GM12878 (cell line): ENCODE results near the gene RCOR2. TPM values are rescaled to one million over a fixed set of nuclear protein-coding genes. Genes with fewer than 3 reads are reported as not detected.

Experiments
- ATAC-seq: fragments of 200-7000 bp; cut with Tn5 transposase; 3 replicates; pipeline ENCODE4 v1.9.1; 2020; ENCODE audit warnings: mild to moderate bottlenecking, moderate library complexity
- BruUV-seq: library from RNA; stranded (reverse); fragments of 400-500 nt; replicated peaks from 2 replicates; lab custom pipeline; 2021; lab: Mats Ljungman, UMichigan
- CTCF ChIA-PET: fragments of 300-600 bp; sonication (Branson Sonifier 250); formaldehyde crosslinking; extraction: SDS; loops from one replicate; lab custom pipeline; 2021; ENCODE audit warnings: inconsistent platforms; lab: Yijun Ruan, JAX
- POLR2A ChIA-PET: fragments of 350-600 bp; formaldehyde crosslinking; extraction: SDS; loops from one replicate; lab custom pipeline; 2021; ENCODE audit warnings: inconsistent platforms; lab: Charles Lee
- RAD21 ChIA-PET: fragments of 300-600 bp; sonication (Branson Sonifier 250); formaldehyde crosslinking; loops from one replicate; lab custom pipeline; 2023; ENCODE audit warnings: antibody characterized with exemption; ENCODE audit not compliant: unreplicated experiment; lab: Charles Lee
- SMC1A ChIA-PET: fragments of 300-600 bp; sonication (Branson Sonifier 250); formaldehyde crosslinking; loops from one replicate; lab custom pipeline; 2023; ENCODE audit not compliant: unreplicated experiment, uncharacterized antibody; lab: Charles Lee
- DNase-seq: peaks from one replicate; pipeline ENCODE4 v3.0.0-alpha.2; 2011; ENCODE audit warnings: low read depth, low spot score
- FAIRE-seq: peaks from 3 replicates; lab custom pipeline; 2011; peaks lifted over from hg19 to GRCh38; lab: Jason Lieb, UNC
- H2AFZ ChIP-seq: 2 replicates; pipeline ENCODE4 v1.6.0; 2011; ENCODE audit warnings: low read depth, low read length, control low read depth; ENCODE audit not compliant: control insufficient read depth
- H3K27ac ChIP-seq: 2 replicates; pipeline ENCODE4 v1.5.1; 2011; ENCODE audit warnings: control low read depth; ENCODE audit not compliant: control insufficient read depth, insufficient read depth
- H3K27me3 ChIP-seq, 2 experiments: replicated peaks in 1 of 2; 2 replicates each; pipeline versions ENCODE4 v1.6.0 to v1.6.1; 2011; ENCODE audit warnings: low read length in 1 of 2; ENCODE audit not compliant: control insufficient read depth in 2 of 2, insufficient read depth in 2 of 2
- H3K36me3 ChIP-seq, 2 experiments: 2 replicates each; pipeline ENCODE4 v1.5.1; 2011; ENCODE audit warnings: low read length in 1 of 2; ENCODE audit not compliant: control insufficient read depth in 2 of 2, insufficient read depth in 2 of 2
- H3K4me1 ChIP-seq: 2 replicates; pipeline ENCODE4 v1.6.1; 2011; ENCODE audit warnings: mild to moderate bottlenecking, low read length, moderate library complexity, mixed read lengths; ENCODE audit not compliant: control insufficient read depth, insufficient read depth
- H3K4me2 ChIP-seq: 2 replicates; pipeline ENCODE4 v1.6.0; 2011; ENCODE audit warnings: control low read depth; ENCODE audit not compliant: control insufficient read depth, insufficient read depth
- H3K4me3 ChIP-seq: fragments of 200-600 bp; sonication (generic); 2 replicates; pipeline ENCODE4 v1.5.1; 2016
- H3K79me2 ChIP-seq: 2 replicates; pipeline ENCODE4 v1.6.0; 2011; ENCODE audit warnings: low read length; ENCODE audit not compliant: control insufficient read depth, insufficient read depth
- H3K9ac ChIP-seq: 2 replicates; pipeline ENCODE4 v1.8.0; 2011; ENCODE audit warnings: low read length, control low read depth, mixed read lengths; ENCODE audit not compliant: control insufficient read depth, insufficient read depth
- H3K9me3 ChIP-seq: replicated peaks from 3 replicates; pipeline ENCODE4 v1.5.1; 2011; ENCODE audit warnings: mild to moderate bottlenecking, low read length; ENCODE audit not compliant: control insufficient read depth, insufficient read depth
- H4K20me1 ChIP-seq: 2 replicates; pipeline ENCODE4 v1.6.0; 2011; ENCODE audit not compliant: control insufficient read depth, insufficient read depth
- FOXM1 ChIP-seq: IDR thresholded peaks from 2 replicates; pipeline ENCODE4 v1.6.1; 2012; ENCODE audit warnings: low read depth, mild to moderate bottlenecking, inconsistent platforms, low read length, moderate library complexity
- JUND ChIP-seq: IDR thresholded peaks from 2 replicates; pipeline ENCODE4 v1.6.1; 2012; ENCODE audit warnings: low read depth, mild to moderate bottlenecking, low read length, improper control_type of control experiment, moderate library complexity
- RAD21 ChIP-seq: IDR thresholded peaks from 2 replicates; pipeline ENCODE4 v1.6.1; 2011; ENCODE audit warnings: mild to moderate bottlenecking, low read depth, low read length, moderate library complexity; ENCODE audit not compliant: insufficient read depth
- STAT3 ChIP-seq: IDR thresholded peaks from 2 replicates; pipeline ENCODE4 v1.6.1; 2011; ENCODE audit warnings: low read depth, low read length, improper control_type of control experiment
- TCF12 ChIP-seq: IDR thresholded peaks from 2 replicates; pipeline ENCODE4 v1.6.1; 2011; ENCODE audit warnings: low read depth, mild to moderate bottlenecking, low read length
- TCF3 ChIP-seq: IDR thresholded peaks from 2 replicates; pipeline ENCODE4 v1.6.1; 2012; ENCODE audit warnings: low read depth, mild to moderate bottlenecking, low read length, borderline replicate concordance; ENCODE audit not compliant: insufficient read depth
- ZNF207 ChIP-seq: fragments of 450-650 bp; IDR thresholded peaks from 2 replicates; pipeline ENCODE4 v1.6.1; 2014; ENCODE audit warnings: antibody characterized with exemption, mild to moderate bottlenecking, borderline replicate concordance
- WGBS: methylation state at CpG from one replicate; pipeline ENCODE4 v1.1.6; 2016; ENCODE audit warnings: low lambda C conversion rate; ENCODE audit not compliant: insufficient replicate concordance, insufficient coverage; ENCODE audit errors: missing lambda C conversion rate; 5-methylcytosine and 5-hydroxymethylcytosine counted together
- in situ Hi-C: fragments of 300-500 bp; cut with MboI; formaldehyde crosslinking; loops from 9 replicates; pipeline ENCODE4 v1.14.3; 2018; ENCODE audit warnings: mixed read lengths
- intact Hi-C: fragments of 100-400 bp; cut with micrococcal nuclease; formaldehyde crosslinking; loops from one replicate; pipeline ENCODE4 v1.14.2; 2022; ENCODE audit not compliant: unreplicated experiment
- polyA plus RNA-seq, 11 experiments: library from polyadenylated mRNA; depleted of rRNA in 4 of 11; unstranded in 6 of 11; stranded (reverse) in 5 of 11; fragments of >200 nt; fragmentation: Nextera tagmentation in 4 of 11; fragmentation: Illumina TruSeq in 1 of 11; extraction: Ambion mirVana in 4 of 11; extraction: Trizol in 1 of 11; gene quantifications; 1 replicate in 1 of 11; 2 replicates in 10 of 11; pipeline versions ENCODE4 v1.2.1 to v1.2.3, GENCODE V29; 2011 to 2016; ENCODE audit warnings: inconsistent platforms in 2 of 11, missing spikeins in 2 of 11, low read depth in 1 of 11
- total RNA-seq, 4 experiments: library from RNA; depleted of rRNA in 3 of 4; stranded (reverse); fragments of >200 nt in 3 of 4; fragmentation: Illumina TruSeq in 1 of 4; extraction: Trizol in 1 of 4; gene quantifications; 2 replicates each; pipeline versions ENCODE4 v1.2.1 to v1.2.3, GENCODE V29; 2013 to 2021
- TF ChIP-seq, protein P1 (sequence below): fragments of 450-650 bp; IDR thresholded peaks from 2 replicates; pipeline ENCODE4 v1.6.1; 2017; ENCODE audit warnings: mild to moderate bottlenecking, moderate library complexity
- TF ChIP-seq, protein P2 (sequence below): fragments of 450-650 bp; formaldehyde crosslinking; IDR thresholded peaks from 2 replicates; pipeline ENCODE4 v1.5.0; 2022; ENCODE audit warnings: mild to moderate bottlenecking, missing genetic modification characterization

RCOR2 gene
- total and polyA plus RNA-seq, 10 of the 15 experiments (the other 5 are each of a cell fraction or from before 2014, with no cell fraction given), result 0.06 to 0.32 (median 0.17) TPM; not detected in 5

DNA sequence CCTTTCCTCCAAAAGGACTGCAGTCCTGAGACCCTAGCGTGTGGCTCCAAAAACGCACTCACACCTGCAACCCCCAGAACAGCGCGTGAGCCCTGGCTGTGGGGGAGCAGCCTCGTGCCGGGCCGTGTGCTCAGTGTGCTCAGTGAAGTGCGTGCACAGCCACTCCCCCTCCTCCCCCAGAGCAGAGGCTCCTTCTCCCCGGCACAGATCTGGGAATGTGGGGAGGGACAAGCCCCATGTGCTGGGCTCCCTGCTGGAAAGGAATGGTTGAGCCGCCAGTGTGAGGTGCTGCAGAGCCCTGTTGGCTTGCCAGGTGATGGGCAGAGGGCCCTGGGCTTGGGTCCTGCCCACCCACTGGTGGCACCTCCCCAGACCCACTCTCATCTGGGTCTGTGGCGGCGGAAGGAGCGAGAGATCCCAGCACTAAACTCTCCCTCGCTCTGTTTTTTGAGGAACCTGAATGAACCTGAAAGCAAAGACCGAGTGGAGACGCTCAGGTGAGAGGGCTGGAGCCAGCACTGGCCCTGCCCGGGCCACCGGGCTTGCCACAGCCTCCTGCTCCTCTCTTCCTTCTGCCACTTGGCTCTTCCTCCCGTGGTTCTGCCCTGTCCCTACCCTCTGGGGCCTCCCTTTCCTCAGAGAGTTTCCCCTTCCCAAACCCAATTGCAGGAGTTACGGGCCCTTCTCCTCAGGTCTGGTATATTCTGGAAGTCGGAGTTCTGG lies 9.0 kb downstream of the RCOR2 start:
- H3K9me3 ChIP-seq, result no peaks in the 10 kb centered on the region
- no peak overlapping the region for H3K27ac ChIP-seq
- 90% methylated on average over 15 of the region's 21 CpGs for WGBS
- DNase-seq, result no peak
- in situ Hi-C loops, result no loop called here
- ChIA-PET SMC1A (interaction anchor here (1.9 kb wide), 1 partner anchor 70 kb away, joined by 17 read pairs; no protein-coding TSS in a partner anchor), RAD21 (no interaction called here), POLR2A (no interaction called here), CTCF (interaction anchor here (1.9 kb wide), 1 partner anchor 71 kb away, joined by 25 read pairs; no protein-coding TSS in a partner anchor)
- H3K27me3 ChIP-seq, result no peaks in the 10 kb centered on the region
- intact Hi-C loops, result no loop called here
- no TSS peak for BruUV-seq
- no peak for ATAC-seq
- H3K4me3 ChIP-seq, result no peak overlapping the region
- H3K9ac ChIP-seq, result no peak overlapping the region
- H4K20me1 ChIP-seq, result no peaks in the 10 kb centered on the region
- H2AFZ ChIP-seq, result no peak overlapping the region
- no peak for TF ChIP-seq FOXM1
- TF ChIP-seq, protein P1, sequence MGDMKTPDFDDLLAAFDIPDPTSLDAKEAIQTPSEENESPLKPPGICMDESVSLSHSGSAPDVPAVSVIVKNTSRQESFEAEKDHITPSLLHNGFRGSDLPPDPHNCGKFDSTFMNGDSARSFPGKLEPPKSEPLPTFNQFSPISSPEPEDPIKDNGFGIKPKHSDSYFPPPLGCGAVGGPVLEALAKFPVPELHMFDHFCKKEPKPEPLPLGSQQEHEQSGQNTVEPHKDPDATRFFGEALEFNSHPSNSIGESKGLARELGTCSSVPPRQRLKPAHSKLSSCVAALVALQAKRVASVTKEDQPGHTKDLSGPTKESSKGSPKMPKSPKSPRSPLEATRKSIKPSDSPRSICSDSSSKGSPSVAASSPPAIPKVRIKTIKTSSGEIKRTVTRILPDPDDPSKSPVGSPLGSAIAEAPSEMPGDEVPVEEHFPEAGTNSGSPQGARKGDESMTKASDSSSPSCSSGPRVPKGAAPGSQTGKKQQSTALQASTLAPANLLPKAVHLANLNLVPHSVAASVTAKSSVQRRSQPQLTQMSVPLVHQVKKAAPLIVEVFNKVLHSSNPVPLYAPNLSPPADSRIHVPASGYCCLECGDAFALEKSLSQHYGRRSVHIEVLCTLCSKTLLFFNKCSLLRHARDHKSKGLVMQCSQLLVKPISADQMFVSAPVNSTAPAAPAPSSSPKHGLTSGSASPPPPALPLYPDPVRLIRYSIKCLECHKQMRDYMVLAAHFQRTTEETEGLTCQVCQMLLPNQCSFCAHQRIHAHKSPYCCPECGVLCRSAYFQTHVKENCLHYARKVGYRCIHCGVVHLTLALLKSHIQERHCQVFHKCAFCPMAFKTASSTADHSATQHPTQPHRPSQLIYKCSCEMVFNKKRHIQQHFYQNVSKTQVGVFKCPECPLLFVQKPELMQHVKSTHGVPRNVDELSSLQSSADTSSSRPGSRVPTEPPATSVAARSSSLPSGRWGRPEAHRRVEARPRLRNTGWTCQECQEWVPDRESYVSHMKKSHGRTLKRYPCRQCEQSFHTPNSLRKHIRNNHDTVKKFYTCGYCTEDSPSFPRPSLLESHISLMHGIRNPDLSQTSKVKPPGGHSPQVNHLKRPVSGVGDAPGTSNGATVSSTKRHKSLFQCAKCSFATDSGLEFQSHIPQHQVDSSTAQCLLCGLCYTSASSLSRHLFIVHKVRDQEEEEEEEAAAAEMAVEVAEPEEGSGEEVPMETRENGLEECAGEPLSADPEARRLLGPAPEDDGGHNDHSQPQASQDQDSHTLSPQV, result no peak
- no peak for TF ChIP-seq STAT3
- TF ChIP-seq, protein P2, sequence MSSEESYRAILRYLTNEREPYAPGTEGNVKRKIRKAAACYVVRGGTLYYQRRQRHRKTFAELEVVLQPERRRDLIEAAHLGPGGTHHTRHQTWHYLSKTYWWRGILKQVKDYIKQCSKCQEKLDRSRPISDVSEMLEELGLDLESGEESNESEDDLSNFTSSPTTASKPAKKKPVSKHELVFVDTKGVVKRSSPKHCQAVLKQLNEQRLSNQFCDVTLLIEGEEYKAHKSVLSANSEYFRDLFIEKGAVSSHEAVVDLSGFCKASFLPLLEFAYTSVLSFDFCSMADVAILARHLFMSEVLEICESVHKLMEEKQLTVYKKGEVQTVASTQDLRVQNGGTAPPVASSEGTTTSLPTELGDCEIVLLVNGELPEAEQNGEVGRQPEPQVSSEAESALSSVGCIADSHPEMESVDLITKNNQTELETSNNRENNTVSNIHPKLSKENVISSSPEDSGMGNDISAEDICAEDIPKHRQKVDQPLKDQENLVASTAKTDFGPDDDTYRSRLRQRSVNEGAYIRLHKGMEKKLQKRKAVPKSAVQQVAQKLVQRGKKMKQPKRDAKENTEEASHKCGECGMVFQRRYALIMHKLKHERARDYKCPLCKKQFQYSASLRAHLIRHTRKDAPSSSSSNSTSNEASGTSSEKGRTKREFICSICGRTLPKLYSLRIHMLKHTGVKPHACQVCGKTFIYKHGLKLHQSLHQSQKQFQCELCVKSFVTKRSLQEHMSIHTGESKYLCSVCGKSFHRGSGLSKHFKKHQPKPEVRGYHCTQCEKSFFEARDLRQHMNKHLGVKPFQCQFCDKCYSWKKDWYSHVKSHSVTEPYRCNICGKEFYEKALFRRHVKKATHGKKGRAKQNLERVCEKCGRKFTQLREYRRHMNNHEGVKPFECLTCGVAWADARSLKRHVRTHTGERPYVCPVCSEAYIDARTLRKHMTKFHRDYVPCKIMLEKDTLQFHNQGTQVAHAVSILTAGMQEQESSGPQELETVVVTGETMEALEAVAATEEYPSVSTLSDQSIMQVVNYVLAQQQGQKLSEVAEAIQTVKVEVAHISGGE (CRISPR knock-in tag), result no peak
- no peak for TF ChIP-seq ZNF207
- TF ChIP-seq TCF3, result no peak
- TF ChIP-seq JUND, result no peak
- no peak for TF ChIP-seq TCF12
- no peak for TF ChIP-seq RAD21
- no peak overlapping the region for H3K4me2 ChIP-seq
- H3K36me3 ChIP-seq, result peaks cover 12 to 30% of the 10 kb centered on the region in 2 experiments; a peak in 3 of 4 replicates
- no peaks in the 10 kb centered on the region for H3K4me1 ChIP-seq
- H3K79me2 ChIP-seq, result no peaks in the 10 kb centered on the region
- no peak for FAIRE-seq
